Amniotic epithelial cell (primary cell): ENCODE measurements around the gene CALHM6.

Experiments used
- DNase-seq: peaks from one replicate; pipeline ENCODE4 v3.0.0-alpha.2; 2010; ENCODE audit warnings: low read depth

The CALHM6 gene

DNA sequence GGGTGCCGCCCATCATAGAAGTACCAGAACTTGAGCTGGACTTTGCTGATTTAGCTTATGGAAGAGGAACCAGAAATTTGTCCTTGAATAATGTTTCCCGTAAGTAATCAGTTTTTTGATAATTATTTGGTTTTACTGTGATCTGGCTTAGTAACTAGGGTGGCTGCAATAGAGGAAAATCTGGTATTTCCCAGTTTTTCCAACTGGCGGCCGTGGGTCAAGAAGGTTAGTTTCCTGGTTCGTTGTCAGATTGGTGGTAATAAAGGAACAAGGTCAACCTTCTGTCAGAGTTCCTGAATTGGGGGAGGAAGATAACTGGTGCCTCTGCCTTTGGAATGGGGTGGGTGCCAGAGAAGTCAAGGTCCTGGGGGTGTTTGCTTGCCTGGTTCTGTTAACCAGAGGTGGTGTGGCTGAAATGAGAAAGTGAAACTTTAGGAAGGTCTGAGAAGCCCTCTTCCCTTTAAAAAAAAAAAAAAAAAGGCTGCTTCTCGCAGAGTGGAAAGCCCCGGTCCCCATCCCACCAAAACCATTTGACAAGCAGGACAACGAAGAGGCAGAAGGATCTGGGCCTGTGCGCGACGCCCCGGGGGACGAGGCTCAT lies at the start of gene CALHM6:
CALHM6 (plus strand) TSS at position 45 of the 601 bp plus-strand sequence; CDS start at position 600, 555 bp downstream.
- no peak for DNase-seq

DNA sequence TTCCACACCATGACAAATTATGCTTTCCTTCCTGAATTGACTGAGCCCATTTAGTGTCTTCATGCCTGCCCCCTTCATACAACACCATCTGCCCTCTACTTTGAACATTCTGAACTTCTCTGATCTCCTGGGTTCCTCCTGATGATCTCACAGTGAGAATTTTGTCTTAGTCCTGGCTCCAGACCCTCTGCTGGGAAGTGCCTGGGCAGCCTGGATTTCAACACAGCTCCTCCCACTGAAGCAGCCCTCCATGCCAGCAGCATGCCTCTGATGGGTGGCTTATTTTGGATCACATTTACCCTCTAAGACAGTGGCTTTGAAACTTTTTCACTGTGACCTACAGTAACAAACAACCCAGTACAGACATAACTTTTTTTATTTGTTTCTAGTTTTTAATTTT lies 48.9 kb upstream of the CALHM6 start:
- DNase-seq, result peak; percentile 40

DNA sequence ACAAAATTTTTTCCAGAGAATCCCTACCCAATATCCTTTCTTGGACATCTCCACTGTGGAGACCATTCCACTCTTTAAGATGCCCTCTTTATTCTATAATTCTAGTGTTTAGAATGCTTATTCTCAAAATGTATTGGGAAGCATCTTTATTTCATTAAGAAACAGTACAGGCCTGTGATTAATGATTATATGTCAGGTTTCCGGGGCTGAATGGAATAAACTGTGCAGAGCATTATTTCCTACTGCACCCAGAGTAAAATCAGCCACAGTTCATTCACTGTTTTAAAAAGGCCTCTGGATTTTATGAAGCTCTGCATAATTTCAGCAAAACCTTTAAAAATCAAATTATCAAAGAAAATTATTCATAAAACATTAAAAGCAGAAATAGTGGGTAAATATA lies 47.8 kb upstream of the CALHM6 start:
- no peak for DNase-seq

DNA sequence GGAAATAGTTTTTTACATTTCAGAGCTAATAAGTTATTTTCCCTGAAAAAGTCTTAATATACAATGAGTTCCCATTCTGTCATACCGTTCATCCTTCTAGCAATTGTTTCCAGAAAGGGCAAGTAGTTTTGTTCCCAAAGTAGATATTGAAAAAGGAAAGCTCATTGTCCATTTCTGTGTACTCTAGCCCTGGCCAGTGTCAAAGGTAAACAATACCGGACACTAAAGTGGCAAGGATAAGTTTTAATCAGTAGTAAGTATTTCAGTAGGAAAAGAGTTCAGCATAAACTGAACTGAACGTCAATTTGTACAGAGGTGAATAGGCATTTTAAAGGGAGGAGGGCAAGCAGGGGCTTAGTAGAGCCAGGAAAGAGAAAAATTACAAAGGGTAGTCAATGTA lies 43.5 kb upstream of the CALHM6 start:
- no peak for DNase-seq

DNA sequence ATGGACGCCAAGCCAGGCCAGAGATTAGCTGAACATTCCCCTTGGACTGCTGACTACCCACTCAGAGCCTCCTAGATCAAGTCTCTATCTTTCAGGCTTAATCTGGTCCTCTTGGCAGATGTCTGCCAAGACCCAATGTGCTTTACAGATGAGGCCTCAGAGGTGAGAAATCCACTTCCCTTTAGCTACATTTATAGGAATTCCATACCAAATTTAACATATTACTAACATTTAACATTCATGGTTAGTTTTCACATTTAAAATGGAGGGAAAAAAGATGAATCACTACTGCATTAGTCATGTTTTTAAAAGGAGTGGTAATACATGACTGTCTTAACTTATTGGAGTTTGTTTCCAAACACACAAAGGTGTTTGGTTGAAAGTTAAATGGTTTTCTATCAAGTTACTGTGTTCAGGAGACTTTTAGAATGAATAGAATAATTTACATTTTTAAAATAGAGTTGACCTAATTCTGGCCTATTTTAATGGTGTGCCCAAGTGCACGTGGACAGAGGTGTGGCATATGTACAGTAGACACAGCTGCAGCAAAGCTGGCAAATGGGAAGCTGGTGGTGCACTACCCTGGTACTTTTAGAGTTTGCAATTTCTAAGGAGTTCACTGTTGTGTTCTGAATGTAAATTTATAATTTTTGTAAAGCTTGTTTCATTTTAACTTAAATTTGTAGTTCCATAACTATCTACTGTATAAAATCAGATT lies 41.9 kb upstream of the CALHM6 start:
- peak; percentile 31 for DNase-seq

DNA sequence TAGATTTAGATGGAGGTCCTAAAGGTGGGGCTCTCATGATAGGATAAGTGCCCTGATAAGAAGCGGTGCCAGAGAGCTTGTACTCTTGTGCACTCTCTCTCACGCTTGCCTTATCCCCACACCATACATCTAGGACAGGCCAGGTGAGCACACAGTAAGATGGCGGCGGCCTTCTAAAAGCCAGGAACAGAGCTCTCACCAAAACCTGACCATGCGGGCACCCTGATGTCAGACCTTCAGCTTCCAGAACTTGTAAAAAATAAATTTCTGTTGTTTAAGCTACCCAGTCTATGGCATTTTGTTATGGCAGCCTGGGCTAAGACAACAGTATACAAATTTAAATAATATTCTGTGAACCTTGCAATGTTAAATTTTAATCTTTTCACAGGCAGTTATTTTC lies 40.8 kb upstream of the CALHM6 start:
- DNase-seq, result no peak

DNA sequence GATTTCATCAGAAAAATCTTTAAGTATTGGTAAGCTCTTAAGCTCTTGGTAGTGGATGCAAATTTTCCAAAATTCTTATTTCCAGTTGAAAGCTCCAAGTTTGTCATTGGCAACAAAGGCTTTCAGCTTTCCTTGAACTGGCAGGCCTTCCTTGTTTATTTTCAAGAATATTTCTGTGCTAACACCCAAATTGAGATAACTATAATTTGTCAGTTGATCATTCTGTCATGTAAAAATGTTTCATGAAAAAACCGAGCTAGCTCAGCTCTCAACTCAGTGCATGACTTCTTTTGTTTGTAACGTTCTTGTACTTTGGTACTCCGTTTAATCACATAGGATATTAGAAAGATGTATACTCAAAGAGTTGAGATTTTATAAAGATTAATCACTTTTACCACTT lies 38.9 kb upstream of the CALHM6 start:
- peak; percentile 28 for DNase-seq

DNA sequence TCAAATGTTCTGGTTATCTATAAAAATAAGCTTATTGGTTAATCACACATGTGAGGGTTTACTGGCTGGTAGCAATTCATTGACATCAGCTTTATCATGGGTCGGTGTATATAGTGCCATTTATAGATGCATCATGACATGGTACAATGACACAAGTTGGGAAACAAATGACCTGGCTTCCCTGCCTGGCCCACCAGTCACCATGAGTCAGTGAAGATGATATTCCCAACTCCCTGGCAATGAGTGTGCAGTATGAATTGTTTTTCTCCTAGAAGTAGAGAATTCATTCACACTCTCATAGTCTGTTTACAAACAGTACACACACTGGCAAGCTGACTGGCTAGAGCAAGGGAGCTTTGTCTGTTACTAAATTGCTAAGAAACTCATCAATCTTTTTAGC lies 37.2 kb upstream of the CALHM6 start:
- peak; percentile 40 for DNase-seq

DNA sequence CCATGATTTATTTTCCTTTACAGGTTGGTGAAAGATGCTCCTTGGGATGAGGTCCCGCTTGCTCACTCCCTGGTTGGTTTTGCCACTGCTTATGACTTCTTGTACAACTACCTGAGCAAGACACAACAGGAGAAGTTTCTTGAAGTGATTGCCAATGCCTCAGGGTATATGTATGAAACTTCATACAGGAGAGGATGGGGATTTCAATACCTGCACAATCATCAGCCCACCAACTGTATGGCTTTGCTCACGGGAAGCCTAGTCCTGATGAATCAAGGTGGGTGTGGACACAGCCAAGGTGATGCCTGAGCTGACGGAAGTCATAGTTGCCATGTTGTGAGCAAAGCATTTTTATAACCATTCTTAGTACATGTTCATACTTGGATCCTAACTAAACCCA lies 34.6 kb upstream of the CALHM6 start:
- DNase-seq, result no peak

DNA sequence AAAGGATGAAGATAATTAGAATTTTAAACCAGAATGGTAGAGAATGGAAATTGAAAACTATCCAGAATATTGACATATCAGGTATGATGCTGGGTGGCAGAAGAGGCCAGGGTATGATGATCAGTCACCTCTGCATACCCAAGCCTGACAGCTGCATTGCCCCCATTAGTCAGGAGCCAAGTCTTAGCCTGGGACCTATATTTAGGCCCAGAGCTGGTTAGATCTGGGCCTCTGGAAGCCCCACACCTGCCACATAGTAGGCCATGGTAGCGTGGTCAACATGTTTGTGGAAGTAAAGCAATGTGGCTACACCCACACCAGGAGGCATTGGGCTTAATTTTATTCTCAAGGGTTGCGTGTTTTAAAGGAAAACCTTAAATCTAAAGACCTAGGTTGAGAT lies 32.1 kb upstream of the CALHM6 start:
- no peak for DNase-seq

DNA sequence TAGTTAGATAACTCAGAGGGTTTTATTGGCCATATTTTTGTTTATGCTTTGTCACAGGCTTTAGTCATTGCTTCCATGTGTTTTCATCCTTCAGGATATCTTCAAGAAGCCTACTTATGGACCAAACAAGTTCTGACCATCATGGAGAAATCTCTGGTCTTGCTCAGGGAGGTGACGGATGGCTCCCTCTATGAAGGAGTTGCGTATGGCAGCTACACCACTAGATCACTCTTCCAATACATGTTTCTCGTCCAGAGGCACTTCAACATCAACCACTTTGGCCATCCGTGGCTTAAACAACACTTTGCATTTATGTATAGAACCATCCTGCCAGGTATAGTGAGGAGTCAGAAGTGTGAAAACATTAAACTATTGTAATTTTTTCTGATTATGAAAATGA lies 30.3 kb upstream of the CALHM6 start:
- no peak for DNase-seq

DNA sequence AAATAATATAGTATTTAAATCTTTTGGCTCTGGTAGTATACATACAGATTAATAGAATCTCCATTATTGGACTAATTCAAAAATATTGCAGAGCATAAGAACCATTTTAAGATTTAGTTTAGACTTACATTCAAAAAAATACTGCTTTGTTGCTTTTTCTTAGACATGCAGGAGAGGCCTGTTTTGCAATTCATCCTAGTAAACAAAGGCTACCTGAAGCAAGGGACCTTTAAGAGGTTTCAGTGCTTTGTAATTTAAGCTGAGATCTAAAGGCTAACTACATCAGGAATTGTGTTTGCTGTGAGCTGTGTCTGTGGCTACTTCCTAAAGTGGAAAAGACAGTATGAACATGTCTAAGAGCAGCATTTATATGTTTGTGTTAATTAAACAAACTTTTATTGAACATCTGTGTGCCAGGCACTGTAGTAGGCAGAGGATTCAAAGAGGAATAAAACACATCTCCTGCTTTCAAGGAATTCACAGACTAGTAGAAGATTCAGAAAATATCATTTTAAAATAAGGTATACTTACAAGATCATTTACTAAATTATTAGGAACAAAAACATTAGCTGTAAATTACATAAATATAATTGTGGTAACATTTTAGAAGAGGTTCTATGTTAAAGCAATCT lies 29.1 kb upstream of the CALHM6 start:
- DNase-seq, result no peak

DNA sequence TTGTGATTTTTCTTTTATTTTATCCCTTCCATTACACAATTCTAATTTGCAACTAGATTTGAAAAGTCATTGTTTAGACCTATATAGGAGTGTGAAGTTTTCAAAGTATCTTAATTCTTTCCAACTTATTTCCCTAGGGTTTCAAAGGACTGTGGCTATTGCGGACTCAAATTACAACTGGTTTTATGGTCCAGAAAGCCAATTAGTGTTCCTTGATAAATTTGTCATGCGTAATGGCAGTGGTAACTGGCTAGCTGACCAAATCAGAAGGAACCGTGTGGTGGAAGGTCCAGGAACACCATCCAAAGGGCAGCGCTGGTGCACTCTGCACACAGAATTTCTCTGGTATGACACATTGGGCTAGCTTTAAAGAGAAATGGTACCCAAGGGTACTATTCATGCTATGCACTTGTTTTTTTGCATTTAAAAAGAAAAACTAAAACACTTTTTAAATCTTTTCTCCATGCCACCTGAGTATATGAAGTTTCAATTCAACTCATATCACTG lies 27.9 kb upstream of the CALHM6 start:
- DNase-seq, result no peak

DNA sequence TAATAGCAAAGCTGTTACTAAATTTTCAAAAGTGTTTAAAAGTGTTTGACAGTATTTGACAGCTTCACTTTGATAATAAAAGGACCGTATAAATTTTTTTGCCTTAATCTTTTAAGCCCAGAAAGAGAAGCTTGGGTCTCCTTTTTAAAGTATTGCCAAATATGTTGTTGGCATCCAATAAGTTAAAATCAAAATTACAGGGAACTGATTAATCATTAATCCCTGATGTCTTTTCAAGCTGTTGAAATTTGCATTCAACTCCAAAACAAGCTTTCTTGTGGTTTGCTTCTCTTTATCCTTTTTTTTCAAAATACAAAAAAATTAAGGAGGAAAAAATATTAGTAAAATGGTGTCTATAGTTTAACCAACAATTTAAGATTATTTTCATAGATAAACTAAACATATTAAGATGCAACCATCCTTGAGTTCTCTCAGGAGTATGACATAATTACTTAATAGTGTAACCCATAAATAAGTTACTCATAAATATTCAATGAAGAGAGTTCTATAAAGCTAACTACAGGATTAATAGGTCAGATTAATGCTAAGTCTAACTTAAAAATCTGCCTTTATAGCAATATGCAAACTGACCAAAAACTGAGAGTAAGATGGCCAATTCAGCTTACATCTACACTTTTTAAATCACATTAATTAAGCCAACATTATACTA lies 27.0 kb upstream of the CALHM6 start:
- DNase-seq, result no peak

DNA sequence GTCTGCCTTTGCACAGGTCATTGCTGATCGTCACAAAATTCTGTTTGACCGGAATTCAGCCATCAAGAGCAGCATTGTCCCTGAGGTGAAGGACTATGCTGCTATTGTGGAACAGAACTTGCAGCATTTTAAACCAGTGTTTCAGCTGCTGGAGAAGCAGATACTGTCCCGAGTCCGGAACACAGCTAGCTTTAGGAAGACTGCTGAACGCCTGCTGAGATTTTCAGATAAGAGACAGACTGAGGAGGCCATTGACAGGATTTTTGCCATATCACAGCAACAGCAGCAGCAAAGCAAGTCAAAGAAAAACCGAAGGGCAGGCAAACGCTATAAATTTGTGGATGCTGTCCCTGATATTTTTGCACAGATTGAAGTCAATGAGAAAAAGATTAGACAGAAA lies 24.6 kb upstream of the CALHM6 start:
- no peak for DNase-seq

DNA sequence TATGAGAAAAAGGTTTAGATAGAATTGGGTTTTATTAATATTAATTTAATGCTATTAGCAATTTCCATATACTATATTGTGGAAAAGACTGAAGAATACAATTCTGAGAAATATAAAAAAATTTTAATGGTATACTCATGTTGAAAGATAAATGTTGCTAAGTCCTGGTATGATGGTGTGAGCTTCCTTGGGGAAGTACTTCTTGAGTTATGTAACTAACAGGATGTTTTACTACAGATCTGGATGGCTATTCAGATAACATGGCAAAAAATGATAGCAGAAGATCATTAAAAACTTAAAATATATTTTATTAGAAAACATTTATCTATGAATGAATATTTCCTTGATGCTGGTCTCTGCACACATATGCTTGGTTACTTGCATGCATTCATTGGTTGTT lies 23.5 kb upstream of the CALHM6 start:
- DNase-seq, result no peak

DNA sequence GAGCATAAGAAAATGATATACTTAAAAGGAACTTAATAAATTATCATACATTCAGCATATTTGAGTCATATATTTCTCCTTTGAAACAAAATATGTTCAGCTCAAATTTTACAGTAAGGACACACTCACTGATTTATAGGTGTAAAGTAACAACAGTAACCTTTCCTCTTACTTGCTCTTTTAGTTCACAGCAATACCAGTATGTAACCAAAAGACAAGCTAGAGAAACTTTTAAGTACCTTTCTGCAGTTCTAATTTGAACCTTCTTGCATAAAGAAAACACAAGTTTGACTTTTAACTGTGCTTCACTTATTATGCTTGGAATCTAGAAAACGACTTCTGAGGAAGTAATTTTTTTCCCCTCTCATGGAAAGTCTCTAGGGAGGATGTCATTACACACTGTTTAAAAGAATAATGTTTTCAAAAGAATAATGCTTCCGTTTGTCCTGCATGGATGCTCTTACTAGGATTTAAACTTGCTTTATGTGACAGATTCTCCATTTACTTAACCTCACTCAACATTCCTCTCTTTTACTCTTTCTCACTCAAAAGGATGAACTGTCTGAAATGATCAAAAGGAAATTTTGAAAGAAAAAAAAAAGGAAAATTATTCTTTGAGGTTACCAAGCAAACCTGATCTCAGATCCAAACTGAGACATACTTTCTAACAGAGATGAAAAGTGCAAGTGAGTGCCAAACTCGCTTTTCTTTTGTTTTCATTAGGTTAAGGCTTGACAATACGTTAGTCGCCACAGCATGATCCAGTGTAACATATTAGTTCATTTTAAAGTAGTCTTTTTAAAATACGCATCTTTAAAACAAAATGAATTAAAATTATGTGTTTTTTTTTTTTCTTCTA lies 22.4 kb upstream of the CALHM6 start:
- no peak for DNase-seq

DNA sequence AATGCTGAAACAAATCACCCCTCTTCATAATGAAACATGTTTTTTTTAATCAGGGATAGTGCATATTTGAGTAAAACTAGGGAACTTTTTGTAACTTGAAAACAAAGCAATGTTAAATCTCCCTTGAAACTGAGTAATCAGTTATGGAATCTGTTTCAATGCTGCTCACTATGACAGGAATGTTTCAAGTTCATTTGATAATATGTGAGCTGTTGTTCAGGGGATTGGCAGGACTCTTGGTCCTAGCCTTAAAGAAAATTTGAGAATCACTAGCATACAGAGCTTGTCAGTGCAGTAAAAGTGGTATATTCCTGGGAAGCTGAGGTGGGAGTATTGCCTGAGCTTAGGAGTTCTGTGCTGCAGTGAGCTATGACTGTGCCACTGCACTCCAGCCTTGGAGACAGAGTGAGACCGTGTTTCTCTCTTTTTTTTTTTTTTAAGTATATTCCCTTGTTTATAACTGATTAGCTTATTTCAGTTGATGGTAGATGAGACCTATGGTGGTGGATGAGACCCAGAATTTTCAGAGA lies 21.6 kb upstream of the CALHM6 start:
- peak; percentile 58 for DNase-seq

DNA sequence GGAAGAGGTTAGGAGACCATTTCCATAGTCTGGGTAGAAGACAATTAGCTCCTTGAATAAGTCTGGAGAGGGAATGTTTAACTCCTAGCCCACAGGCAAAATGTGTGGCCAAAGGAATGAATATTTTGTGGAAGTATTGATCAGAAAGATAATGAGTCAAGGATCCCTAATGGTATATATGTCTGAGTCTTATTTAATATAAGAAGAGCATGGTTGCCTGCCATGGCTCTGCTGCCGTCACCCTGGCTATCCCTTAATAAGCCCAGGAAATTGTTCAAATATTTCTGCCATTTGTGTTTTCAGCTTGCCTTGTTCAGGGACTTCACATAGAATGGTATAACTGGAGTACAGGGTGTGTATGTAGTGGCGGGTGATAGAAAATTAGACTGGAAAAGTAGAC lies 18.1 kb upstream of the CALHM6 start:
- no peak for DNase-seq

DNA sequence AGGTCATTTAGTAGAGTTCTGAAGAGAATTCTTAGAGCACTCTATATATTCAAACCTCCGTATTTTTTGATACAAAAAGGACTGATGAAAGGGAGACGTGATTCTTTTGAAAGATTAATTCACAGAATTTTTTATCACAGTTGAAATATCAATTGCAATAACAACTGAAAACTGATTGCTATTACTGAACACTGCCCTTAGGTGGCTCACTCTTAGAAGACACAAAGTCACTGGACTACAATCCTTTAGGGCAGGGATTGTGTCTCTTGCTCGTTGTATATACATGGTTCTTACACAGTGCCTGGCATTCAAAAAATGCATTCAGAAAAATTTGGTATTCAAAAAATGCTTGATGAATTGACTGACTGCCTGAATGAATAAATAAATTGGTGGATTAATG lies 17.1 kb upstream of the CALHM6 start:
- peak; percentile 48 for DNase-seq

DNA sequence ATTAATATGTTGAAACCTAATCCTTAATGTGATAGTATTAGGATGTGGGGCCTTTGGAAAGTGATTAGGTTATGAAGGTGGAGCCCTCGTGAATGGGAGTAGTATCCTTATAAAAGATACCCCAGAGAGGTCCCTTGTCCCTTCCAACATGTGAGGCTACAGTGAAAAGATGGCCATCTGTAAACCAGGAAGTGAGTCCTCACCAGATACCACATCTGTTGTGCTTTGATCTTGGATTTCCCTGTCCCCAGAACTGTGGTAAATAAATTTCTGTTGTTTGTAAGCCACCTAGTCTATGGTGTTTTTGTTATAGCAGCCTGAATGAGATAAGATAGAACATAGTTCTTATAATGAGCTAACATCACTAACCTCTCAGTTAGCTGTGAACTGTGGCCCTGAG lies 16.6 kb upstream of the CALHM6 start:
- no peak for DNase-seq

DNA sequence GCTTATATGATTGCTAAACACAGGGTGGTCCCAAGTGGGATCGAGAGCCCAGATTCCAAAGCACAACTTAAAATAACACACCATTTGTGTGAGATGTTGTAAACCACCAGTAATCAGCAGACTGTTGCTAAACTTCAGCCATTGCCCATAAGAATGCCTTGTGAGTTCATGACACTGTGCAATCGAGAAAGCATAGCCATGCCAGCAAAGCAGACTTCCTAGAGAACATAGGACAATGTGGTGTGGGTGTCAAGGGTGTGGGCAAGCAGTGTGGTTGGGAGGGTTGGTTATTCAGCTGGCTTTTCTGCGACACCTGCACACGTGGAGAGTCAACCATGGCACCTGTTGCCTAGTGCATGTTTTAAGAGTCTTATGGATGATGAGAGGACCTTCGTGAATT lies 16.1 kb upstream of the CALHM6 start:
- peak; percentile 46 for DNase-seq
